Measurements from ENCODE around the gene ACSL1.

DNA sequence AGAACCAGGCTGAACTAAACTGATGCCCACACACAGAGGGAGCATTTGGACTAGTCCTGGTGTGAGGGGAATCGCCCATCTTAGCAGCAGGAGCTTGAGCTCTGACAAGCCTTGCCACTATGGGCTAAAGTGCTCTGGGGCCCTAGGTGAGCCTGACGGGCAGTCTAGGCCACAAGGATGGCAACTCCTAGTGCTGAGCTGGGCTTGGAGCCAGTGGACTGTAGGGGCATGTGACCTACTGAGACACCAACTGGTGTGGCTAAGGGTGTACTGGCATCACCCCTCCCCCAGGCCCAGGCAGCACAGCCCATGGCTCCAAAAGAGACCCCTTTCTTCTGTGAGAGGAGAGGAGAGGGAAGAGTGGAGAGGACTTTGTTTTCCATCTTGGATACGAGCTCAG is 106.4 kb downstream of the ACSL1 start:
- no peak for TF ChIP-seq EP300 (IDR thresholded peaks at IDR 0.05)
- TF ChIP-seq, protein P1, sequence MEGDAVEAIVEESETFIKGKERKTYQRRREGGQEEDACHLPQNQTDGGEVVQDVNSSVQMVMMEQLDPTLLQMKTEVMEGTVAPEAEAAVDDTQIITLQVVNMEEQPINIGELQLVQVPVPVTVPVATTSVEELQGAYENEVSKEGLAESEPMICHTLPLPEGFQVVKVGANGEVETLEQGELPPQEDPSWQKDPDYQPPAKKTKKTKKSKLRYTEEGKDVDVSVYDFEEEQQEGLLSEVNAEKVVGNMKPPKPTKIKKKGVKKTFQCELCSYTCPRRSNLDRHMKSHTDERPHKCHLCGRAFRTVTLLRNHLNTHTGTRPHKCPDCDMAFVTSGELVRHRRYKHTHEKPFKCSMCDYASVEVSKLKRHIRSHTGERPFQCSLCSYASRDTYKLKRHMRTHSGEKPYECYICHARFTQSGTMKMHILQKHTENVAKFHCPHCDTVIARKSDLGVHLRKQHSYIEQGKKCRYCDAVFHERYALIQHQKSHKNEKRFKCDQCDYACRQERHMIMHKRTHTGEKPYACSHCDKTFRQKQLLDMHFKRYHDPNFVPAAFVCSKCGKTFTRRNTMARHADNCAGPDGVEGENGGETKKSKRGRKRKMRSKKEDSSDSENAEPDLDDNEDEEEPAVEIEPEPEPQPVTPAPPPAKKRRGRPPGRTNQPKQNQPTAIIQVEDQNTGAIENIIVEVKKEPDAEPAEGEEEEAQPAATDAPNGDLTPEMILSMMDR (IDR thresholded peaks at IDR 0.05) = no peak

All from stomach (tissue), 4 donors.